NCI-H187 (cell line): ENCODE data around the gene BRD4.
"Not testable (repeated sequence)": the region's sequence is repeated elsewhere in the genome, so short reads cannot be mapped to it uniquely, and the experiment has no call there.

Experiments used
- DNase-seq, 2 experiments: peaks; one replicate each; lab custom pipeline; 2025; lab: John Stamatoyannopoulos, UW

Gene BRD4

GRCh38 chr19:15360015-15360414, 27.7 kb upstream of the BRD4 start:
- DNase-seq, result not testable (repeated sequence)

GRCh38 chr19:15358918-15359317, 26.6 kb upstream of the BRD4 start:
- DNase-seq, result no peak

GRCh38 chr19:15357906-15358305, 25.6 kb upstream of the BRD4 start:
- DNase-seq, result no peak

DNA sequence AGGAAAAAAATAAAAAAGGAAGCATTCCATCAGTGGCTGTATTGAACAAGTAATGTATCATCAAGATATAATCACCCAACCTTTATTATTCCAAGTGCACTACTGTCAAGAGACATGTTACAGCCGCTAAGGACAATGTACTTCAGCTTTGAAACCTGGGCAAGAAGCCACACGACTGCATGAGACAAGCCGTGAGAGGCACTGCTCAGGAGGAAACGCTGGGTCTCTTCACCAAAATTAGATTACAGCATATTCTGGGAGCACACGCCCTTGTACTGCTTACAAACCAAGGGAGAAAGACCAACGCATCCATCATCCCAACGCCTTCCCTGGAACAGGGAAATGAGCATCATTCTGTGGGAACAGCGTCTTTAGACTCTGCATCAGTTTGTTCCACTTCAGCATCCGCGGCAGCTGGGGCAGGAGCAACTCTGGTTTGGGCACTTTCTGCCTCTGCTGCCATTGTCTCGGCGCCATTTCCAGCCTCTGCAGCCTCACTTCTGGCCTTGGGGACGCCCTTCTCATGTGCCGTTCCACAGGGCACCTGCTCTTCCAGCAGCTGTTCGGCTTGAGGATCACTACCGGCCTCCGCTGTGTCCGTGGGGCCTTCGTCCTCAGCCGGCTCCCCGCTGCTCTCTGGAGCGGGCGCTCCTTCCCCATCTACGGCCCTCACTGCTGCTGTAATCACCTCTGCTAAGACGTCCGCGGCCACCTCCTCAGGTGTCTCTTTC, 22.4 kb upstream of the BRD4 start:
- no peak for DNase-seq

DNA sequence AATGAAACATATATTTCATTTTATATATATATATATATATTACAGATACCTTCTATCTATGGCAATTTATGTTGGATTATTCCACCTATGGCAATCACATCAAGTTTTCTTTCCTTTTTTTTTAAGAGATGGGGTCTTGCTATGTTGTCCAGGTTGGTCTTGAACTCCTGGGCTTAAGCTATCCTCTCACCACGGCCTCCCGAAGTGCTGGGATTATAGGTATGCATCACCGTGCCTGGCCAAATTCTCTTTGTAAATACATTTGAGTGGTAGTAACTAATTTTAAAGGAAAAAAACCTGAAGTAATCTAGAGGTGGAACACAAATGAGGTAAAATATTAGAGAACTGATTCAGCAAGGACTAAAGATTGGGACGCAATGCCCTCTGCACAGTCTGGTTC, 21.6 kb upstream of the BRD4 start:
- no peak for DNase-seq

DNA sequence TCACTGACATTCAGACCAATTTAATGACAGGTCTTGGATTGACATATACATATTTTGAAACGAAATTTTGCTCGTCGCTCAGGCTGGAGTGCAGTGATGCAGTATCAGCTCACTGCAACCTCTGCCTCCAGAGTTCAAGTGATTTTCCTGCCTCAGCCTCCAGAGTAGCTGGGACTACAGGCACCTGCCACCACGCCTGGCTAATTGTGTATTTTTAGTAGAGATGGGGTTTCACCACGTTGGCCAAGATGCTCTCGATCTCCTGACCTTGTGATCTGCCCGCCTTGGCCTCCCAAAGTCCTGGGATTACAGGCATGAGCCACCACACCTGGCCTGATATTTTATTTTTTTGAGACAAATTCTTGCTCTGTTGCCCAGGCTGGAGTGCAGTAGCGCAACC, 20.2 kb upstream of the BRD4 start:
- not testable (repeated sequence) for DNase-seq

GRCh38 chr19:15341328-15341727, 9.0 kb upstream of the BRD4 start:
- DNase-seq, result not testable (repeated sequence)

DNA sequence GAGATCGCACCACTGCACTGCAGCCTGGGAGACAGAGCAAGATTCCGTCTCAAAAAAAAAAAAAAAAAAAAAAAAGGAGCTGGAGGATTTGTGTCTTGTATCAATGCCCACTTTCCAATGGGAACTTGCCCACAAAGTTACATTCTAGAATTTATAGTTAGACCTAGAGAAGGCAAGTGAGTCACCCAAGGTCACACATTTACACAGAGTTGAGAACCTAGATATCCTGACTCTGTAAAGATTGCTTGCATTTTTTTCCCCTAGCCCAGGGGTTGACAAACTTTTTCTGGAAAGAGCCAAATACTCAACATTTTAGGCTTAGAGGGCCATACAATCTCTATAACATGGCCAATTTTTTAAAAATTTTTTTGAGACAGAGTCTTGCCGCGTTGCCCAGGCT, 7.7 kb upstream of the BRD4 start:
- DNase-seq, result no peak

DNA sequence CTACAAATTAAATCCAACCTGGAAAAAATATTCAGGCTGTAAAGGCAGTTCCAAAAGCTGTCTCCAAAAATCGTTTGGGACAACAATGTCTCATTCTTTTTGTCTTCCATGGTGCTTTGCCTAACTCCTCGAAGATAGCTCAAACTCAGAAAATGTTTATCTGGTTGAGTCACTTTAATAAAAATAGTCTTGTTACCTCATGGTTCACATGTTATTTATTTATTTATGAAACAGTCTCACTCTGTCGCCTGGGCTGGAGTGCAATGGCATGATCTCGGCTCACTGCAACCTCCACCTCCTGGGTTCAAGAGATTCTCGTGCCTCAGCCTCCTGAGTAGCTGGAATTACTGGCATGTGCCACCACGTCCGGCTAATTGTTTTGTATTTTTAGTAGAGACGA, 4.9 kb upstream of the BRD4 start:
- DNase-seq, result no peak

DNA sequence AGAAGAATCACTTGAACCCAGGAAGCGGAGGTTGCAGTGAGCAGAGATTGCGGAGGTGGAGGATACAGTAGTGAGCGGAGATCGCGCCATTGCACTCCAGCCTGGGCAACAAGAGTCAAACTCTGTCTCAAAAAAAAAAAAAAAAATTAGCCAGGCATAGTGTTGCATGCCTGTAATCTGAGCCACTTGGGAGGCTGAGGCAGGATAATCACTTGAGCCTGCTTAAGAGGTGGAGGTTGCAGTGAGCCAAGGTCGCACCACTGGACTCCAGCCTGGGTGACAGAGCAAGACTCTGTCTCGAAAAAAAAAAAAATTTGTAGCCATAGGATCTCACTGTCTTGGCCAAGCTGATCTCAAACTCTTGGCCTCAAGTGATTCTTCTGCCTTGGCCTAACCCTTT, 3.7 kb upstream of the BRD4 start:
- DNase-seq, result not testable (repeated sequence)

DNA sequence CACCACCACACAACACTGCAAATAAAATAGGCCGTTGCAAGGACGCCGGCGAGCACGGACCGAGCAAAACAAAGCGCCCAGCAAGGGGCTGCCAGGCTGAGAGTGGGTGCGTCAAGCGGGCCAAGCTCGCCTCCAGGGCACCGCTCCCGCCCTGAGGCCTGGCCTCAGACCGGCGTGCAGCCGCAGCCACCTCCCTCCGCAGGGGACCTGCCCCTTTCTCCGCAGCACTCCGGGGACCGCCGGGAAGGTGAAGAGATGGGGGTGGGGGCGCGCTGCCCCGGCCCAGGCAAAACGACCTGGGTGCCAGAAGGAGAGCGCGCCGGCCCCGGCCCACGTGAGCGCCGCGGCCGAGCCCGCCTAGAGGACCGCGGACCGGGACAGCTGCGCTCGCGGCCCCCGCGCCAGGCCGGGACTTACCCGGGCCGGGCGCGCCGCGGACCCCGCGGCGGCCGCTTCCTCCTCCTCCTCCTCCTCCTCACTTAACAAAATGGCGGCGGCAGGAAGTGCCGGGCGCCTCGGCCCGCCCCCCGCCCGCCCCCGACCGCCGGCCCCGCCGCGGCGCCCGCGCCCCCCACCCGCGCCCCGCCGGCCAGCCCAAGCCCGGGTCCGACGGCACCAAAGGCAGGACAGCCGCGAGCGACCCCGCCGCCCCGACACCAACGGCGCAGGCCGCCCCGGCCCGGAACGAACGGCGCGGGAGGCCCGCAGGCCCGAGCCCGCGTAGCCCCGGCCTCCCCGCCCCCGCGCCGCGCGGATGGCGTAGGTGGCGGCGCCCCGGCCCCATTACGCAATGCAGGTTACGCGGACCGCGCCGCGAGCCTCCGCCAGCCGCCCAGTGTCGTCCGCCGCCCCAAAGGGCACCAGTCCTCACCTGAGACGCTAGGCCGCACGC, 674 bp downstream of the BRD4 start:
- no peak for DNase-seq

DNA sequence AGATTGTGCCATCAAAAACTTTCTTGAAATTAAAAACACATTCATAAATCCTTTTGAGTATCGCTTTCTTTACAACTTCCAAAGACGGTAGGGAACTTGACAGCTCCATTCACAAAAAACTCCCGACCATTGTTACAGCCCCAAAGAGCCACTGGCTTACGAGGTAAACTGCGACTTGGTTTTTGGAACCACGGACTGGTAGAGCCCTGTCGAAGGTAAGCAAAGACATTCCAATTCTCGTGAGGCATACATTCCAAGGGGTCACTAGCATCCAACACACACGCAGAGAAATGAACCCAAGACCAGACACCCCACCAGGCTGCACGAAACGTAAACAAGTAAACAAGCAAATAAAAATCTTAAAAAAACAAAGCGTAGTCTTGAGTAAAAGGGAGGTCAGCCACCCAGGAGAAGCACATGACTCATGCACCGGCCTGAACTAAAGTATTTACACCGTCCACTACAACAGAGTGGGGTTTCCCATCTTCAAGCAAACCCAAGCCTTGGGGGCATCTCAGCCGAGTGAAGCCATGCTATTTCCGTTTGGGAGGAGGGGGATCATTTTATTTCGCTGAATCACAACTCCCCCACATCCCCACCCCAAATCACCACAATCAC, 1.4 kb downstream of the BRD4 start:
- DNase-seq, result no peak

GRCh38 chr19:15328312-15328711, 4.0 kb downstream of the BRD4 start:
- DNase-seq, result no peak

DNA sequence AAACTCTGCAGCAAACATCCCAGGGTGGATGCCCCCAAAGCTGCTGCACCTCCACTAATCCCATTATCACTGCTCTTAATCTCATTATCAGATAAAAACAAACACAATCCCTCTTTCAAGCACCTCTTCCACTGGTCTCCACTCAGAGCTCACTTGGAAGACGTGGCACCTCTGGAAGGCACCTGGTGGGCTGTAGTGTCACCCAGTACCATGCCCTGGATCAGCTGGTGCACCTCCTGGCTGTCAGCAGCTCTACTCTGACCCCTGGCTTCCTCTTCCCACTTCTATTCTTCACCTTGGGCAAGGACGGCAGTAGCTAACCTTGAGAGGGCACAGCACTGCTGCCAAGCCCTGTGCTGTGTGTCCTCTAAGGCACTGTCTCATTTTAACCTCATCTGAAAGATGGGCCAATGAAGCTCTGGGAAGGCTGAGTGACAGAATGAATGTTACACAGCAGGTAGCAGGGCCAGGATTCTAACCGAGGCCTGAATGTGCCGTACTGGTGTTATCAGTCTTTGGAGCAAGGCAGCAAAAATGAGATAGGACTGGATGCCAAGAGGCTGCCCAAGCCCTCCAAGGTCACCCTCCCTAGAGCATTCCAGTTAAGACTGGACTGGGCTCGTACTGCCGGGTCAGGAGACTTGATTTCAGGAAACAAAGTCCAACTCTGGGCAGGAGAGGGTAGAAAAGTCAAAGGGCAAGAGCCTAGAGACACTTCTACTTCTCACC, 7.4 kb downstream of the BRD4 start:
- DNase-seq, result no peak

DNA sequence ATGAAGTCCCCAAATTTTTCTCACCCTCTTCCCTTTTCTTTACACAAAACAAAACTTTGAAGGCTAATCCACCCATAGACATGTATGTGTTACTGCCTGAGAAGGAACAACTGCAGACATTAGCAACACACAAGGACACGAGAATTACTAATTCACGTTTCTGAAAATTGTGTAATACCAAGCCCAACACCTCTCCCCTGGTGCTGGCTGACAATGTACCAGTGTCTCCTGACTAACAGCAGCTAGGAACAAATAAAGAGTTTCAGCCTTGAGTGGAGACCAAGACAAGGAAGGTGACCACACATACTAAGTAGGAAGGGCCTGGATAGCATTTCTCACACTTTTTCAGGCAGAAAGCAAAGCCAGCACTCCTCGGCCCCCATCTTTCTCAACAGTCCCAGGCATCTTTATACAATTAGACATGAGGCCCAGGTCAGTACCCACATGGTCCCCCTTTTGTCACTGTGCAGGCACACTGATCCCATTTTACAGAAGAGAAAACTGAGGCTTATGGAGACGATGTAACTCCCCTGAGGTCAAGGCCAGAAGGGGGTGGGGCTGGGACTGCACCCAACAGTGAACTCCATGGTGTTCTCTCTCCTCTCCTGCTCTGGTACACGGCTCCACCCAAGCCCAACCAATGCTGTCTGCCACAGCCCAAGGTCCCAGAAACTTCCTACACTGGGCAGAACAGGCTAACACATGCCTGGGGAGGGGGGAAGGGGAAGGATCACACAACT, 8.7 kb downstream of the BRD4 start:
- no peak for DNase-seq

DNA sequence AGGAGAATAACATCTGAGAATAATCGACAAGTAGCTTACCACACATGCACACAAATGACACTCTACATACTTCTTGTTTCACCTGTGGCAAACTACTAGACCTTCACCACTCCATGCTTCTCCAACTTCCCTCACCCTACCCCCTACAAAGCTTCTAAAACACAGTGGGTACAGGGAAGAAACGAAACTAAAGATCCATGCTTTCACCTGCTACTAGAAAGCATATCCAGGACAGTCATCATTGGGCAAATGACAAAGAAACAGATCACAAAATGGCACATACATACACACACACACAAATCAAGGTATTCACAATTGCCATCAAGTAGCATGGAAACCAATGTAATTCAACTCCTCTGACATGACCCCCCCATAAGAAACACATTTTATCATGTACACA, 10.6 kb downstream of the BRD4 start:
- DNase-seq, result no peak

DNA sequence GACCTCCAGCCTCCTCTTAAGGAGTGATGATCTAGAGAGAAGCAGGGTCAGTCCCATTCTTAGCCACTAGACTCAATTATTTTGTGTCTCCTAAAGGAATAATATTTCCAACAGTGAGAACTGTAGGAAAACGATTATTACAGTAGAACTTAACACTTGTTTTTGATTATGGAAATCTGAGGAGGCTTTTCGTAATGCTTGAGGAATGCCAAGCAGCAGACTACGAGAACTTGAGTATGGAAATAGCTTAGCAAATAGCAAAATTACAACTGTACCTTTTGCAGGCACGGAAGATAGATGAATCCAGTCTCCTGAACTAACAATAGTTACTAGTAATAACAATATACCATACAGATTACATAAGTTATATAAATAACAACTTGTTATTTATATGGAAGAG, 12.2 kb downstream of the BRD4 start:
- DNase-seq, result no peak

- no peak for DNase-seq
Measured at GRCh38 chr19:15318241-15318691, 14.1 kb downstream of the BRD4 start.

DNA sequence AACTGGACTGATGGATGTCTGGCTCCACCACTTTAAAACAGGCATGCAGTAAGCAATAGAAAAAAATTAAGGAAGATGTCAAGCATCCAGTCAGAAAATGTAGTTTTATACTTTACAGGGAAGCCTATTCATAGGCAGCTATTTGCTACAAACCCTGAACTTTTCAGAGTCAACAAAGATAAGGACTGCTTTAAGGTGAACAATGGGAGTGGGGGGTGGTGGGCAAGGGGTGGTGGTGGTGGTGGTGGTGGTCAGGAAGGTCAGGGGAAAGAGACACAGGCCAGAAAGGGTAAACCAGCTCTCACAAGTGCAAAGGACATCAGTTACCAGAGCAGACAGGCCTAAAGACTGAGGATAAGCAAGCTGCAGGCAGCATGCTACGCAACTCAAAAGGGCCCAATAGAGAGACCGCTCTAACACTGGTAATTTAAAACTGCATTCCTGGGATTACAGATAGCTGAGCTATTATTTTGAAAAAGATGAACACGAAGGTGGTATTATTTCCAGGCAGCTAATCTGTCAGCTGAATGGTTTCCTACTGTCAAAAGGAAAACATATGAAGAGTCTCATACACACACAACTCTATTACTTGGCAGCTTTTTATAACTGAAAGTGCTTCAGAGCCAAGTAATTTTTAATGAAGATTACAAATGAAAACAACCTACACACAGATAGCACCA, 14.8 kb downstream of the BRD4 start:
- DNase-seq, result no peak

DNA sequence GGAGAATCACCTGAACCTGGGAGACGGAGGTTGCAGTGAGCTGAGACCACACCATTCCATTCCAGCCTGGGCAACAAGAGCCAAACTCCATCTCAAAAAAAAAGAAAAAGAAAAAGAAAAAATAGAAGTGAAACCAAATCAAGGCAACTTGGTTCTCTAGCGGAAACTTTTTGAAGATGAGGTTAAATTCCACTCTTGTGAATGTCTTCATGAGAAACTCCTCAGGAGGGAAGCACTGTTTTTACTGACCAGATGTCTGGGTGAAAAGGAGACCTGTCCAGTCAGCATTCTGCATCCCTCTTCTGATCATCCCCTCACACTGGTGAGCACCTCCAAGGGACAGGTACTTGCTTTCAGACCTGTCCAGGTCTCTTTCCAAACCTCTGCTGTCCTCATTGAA, 15.8 kb downstream of the BRD4 start:
- no peak for DNase-seq

DNA sequence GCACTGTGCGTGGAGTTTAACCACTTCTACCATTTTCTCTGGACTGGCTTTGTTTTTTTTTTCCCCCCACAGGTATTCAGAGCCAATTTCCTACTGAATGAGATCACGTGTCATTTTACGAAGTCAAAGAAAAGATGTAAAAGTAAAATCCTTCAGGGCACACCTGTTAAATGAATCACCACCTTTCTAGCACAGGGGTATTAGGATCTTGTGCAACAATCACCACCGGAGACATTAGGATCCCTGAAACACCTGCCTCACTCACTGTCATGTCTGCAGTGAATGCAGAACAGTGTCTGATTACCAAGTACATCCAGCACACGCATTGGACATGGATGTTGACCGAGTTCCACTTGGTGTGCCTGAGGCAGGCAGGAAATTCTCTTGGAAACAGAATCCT, 17.2 kb downstream of the BRD4 start:
- no peak for DNase-seq
